GM13977 (cell line): Measurements from ENCODE around the gene FAM120A.

Experiments
- DNase-seq: peaks from one replicate; pipeline ENCODE4 v3.0.0; 2012; ENCODE audit warnings: low spot score
- CTCF ChIP-seq: IDR thresholded peaks from 2 replicates; pipeline ENCODE4 v1.5.1; 2012; ENCODE audit warnings: mild to moderate bottlenecking, control low read depth; ENCODE audit not compliant: insufficient read depth; ENCODE audit errors: extremely low read depth, missing control alignments
- in situ Hi-C: fragments of 300-500 bp; cut with MboI; formaldehyde crosslinking; loops from one replicate; pipeline ENCODE4 v1.12.0; 2022; ENCODE audit warnings: low sequenced_read_pairs, low pct_unique_long_range_greater_than_20kb, mixed read lengths, inconsistent platforms; ENCODE audit not compliant: unreplicated experiment

FAM120A gene

DNA sequence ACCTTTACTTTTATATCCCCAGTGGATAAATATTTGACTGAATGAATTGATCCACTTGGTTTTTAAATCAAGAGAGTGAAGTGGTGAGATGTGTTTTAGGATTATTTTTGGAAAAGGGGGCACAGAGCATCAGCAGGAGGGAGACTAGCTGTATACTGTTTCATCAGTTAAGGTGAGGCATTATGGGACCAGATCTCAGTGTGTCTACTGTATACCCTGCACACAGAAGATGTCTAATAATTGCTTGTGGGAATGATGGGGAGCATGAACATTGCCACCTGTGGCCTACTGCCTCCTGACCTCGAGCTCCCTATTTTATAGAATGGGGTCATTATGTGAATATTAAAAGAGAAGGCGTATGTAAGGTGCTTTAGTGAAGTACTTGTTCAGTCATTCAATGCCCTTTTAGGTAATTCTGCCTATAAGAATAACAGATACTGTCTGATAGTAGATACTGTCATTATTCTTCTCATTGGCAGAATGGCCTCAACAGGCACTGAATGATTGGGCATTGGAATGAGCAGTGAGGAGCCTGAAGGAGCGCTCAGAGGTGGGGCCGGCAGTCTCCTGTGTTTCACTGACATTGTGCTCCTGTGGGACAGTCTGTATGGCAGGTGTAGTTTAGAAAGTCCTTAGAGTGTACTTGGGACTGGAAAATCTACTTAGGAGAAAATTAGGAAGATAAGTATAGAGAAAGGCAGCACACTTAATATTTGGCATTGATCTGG, 49.2 kb downstream of the FAM120A start:
- TF ChIP-seq CTCF = no peak
- DNase-seq = no peak
- in situ Hi-C loops = no loop called here

GRCh38 chr9:93501406-93501805, 49.9 kb downstream of the FAM120A start:
- in situ Hi-C loops = no loop called here
- no peak for DNase-seq
- TF ChIP-seq CTCF = no peak

DNA sequence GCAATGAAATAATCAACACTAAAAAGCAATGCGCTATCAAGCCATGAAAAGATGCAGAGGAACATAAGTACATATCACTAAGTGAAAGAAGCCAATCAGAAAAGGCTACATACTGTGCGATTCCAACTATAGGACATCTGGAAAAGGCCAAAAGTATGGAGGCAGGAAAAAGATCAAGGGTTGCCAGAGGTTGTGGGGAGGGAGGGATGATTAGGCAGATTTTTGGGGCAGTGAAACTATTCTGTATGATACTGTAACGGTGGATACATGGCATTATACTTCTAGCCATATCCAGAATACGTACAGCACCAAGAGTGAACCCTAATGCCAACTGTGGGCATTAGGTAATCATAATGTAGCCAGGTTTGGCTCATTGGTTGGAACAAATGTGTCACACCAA, 51.9 kb downstream of the FAM120A start:
- in situ Hi-C loops = no loop called here

DNA sequence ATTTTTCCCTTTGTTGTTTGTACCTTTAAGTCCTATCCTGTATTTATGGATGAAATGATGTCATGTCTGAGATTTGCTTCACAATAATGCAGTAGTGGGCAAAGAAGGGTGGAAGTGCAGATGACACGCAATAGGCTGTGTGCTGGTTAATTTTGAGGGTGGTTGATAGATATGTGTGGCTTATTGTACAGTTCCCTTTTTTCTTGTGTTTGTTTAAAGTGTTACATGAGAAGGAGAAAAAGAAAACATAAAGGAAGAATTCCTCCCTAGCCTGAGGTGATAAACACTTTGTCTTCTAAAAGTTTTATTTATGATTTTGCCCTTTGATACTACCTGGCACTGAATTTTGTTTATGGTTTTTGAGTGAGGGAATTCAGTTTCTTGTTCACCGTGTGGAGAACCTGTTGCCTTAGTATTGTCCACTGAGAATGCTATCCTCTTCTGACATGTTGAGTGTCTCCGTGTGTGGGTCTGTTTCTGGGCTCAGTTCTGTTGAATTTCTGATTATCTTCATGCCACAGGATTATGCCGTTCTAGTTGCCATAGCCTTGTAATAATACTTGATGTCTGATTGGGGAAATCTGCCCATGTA, 54.2 kb downstream of the FAM120A start:
- no peak for TF ChIP-seq CTCF
- no peak for DNase-seq
- in situ Hi-C loops = no loop called here

More for the DNA sequence above, 51.9 kb downstream of the FAM120A start:
- DNase-seq = no peak
- TF ChIP-seq CTCF = no peak

DNA sequence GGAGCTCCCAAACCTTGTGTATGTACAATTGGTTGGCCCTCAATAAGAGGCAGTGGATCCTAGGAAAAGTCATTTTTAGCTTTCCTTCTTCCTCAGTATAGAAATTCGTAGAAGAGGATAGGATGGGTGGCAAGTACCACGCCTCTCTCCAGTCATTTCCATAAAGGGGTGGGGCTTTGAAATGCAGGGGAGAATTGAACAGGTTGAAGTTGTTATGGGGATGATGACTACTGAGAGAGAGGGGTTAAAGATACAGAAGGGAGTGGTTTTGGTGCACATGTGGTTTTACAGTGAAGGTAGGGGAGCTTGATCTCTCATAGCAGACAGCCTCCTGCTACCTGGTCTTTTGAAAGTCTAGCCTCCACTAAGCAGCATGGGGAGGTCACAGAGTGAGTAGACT, 56.3 kb downstream of the FAM120A start:
- in situ Hi-C loops = no loop called here
- no peak for TF ChIP-seq CTCF
- DNase-seq = no peak

- no peak for TF ChIP-seq CTCF
- no peak for DNase-seq
- in situ Hi-C loops = no loop called here
Observed at GRCh38 chr9:93508207-93508606, 56.7 kb downstream of the FAM120A start.

DNA sequence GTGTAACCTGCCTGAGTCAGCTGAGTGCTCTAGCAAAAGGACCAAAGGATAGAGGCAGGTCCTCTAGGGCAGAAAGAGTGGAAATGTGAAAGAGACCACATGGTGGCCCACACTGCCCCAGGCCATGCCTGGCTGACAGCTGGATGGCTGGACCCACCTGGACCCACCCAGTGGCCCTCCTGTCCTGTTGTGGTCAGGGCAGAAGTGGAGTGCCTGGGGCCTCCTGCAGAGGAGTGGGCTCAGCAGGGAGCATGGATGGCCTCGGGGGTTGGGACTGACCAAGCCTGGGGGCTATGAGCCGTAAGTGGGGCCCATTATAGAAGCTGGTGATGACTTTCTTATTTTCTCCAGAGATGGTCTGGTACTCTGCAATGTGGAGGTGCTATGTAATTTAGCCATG, 57.6 kb downstream of the FAM120A start:
- in situ Hi-C loops = no loop called here

More for the DNA sequence above, 57.6 kb downstream of the FAM120A start:
- no peak for TF ChIP-seq CTCF
- no peak for DNase-seq
